Measurements from ENCODE around the gene FXN. TPM values are rescaled to one million over a fixed set of nuclear protein-coding genes. Genes with fewer than 3 reads are reported as not detected.

Gene FXN
- total and polyA plus RNA-seq, 2 experiments from 2014 or later, result 5.6 to 22.0 TPM

DNA sequence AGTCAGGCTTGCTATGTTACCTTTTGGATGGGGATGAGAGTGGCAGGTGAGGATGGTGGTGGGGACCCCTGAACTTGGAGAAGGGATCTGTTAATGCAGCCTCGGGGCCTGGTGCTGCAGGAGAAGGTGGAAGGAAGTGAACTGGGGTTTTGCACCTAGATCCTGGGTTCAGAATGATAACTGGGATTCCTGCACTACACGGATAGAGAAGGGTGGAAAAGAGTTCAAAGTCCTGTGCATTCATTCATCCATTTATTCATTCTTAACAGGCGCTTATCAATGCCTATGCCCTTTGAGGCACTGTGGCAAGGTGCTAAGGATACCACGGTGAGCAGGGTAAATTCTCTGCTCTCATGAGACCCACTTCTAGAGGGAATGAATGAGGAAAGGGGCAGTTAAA, 96.8 kb downstream of the FXN start:
- H3K27ac ChIP-seq, result no peak overlapping the region
- no peaks in the 10 kb centered on the region for H3K79me2 ChIP-seq (ENCODE audit: insufficient read depth)
- peaks cover 17% of the 10 kb centered on the region for H3K4me1 ChIP-seq (ENCODE audit: insufficient read depth)
- TF ChIP-seq EZH2phosphoT487 (IDR thresholded peaks at IDR 0.05; ENCODE audit: insufficient read depth, low read depth) (no peak), EZH2 (IDR thresholded peaks at IDR 0.05; ENCODE audit: insufficient read depth, poor library complexity, severe bottlenecking) (no peak)
- 95 to 96% methylated on average over 4 of the region's 4 CpGs for WGBS, 2 experiments (ENCODE audit: low coverage in 1 of 2, low lambda C conversion rate in 2 of 2, missing lambda C conversion rate in 2 of 2)
- no peaks in the 10 kb centered on the region for H3K9me3 ChIP-seq (ENCODE audit: low read depth)
- peak overlapping the region; percentile 33 for H3K4me2 ChIP-seq (ENCODE audit: unreplicated experiment)
- H3F3A ChIP-seq (ENCODE audit: insufficient read depth), result 0 out of 2 replicates have a peak, but pooled peaks cover 7% of the 10 kb centered on the region
- no peaks in the 10 kb centered on the region for H3K36me3 ChIP-seq (ENCODE audit: low read depth)
- H3K9ac ChIP-seq, result no peak overlapping the region
- H3K4me3 ChIP-seq, result no peak overlapping the region
- in situ Hi-C loops (cut with MboI), result no loop called here
- H2AFZ ChIP-seq, result no peak overlapping the region
- no peaks in the 10 kb centered on the region for H3K27me3 ChIP-seq (replicated peaks; ENCODE audit: insufficient read depth)
- no peaks in the 10 kb centered on the region for H3K9me2 ChIP-seq (ENCODE audit: insufficient read depth)
- H4K20me1 ChIP-seq (ENCODE audit: insufficient read depth), result no peaks in the 10 kb centered on the region
- DNase-seq, result no peak

- no peaks in the 10 kb centered on the region for H4K20me1 ChIP-seq (ENCODE audit: insufficient read depth)
- H3K27me3 ChIP-seq (replicated peaks; ENCODE audit: insufficient read depth), result no peaks in the 10 kb centered on the region
- H3K4me2 ChIP-seq (ENCODE audit: unreplicated experiment), result no peak overlapping the region
- H2AFZ ChIP-seq, result no peak overlapping the region
- no peaks in the 10 kb centered on the region for H3K36me3 ChIP-seq (ENCODE audit: low read depth)
- 0 out of 2 replicates have a peak, but pooled peaks cover 7% of the 10 kb centered on the region for H3F3A ChIP-seq (ENCODE audit: insufficient read depth)
- no peak for DNase-seq
- no peak for TF ChIP-seq EZH2 (IDR thresholded peaks at IDR 0.05; ENCODE audit: insufficient read depth, poor library complexity, severe bottlenecking)
- no peak for TF ChIP-seq EZH2phosphoT487 (IDR thresholded peaks at IDR 0.05; ENCODE audit: insufficient read depth, low read depth)
- no peak overlapping the region for H3K9ac ChIP-seq
- 93 to 94% methylated on average over 6 of the region's 6 CpGs for WGBS, 2 experiments (ENCODE audit: low coverage in 1 of 2, low lambda C conversion rate in 2 of 2, missing lambda C conversion rate in 2 of 2)
- no peaks in the 10 kb centered on the region for H3K9me2 ChIP-seq (ENCODE audit: insufficient read depth)
- no peaks in the 10 kb centered on the region for H3K79me2 ChIP-seq (ENCODE audit: insufficient read depth)
- no peaks in the 10 kb centered on the region for H3K9me3 ChIP-seq (ENCODE audit: low read depth)
- no peak overlapping the region for H3K4me3 ChIP-seq
- H3K4me1 ChIP-seq (ENCODE audit: insufficient read depth), result peaks cover 17% of the 10 kb centered on the region
- in situ Hi-C loops (cut with MboI), result no loop called here
- no peak overlapping the region for H3K27ac ChIP-seq
Observed at GRCh38 chr9:69134412-69134811, 98.9 kb downstream of the FXN start.

DNA sequence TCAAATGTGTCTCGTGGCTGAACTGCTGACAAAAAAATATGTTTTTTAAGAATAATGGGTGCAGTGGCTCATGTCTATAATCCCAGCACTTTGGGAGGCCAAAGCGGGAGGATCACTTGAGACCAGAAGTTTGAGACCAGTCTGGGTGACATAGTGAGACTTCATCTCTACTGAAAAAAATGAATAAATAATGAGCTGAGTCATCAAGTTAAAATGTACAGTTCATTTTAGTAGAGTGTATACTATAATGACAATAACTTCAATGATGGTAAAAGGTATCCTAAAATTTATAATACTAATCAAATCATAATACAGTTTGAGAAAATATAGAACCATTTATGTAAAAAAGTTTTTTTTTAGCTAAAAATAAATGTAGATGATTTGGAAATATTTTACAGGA, 100.6 kb downstream of the FXN start:
- no peak overlapping the region for H3K4me2 ChIP-seq (ENCODE audit: unreplicated experiment)
- 0 out of 2 replicates have a peak, but pooled peaks cover 7% of the 10 kb centered on the region for H3F3A ChIP-seq (ENCODE audit: insufficient read depth)
- TF ChIP-seq EZH2phosphoT487 (IDR thresholded peaks at IDR 0.05; ENCODE audit: insufficient read depth, low read depth), result no peak
- TF ChIP-seq EZH2 (IDR thresholded peaks at IDR 0.05; ENCODE audit: insufficient read depth, poor library complexity, severe bottlenecking), result no peak
- H3K4me1 ChIP-seq (ENCODE audit: insufficient read depth), result peaks cover 11% of the 10 kb centered on the region
- no peaks in the 10 kb centered on the region for H3K36me3 ChIP-seq (ENCODE audit: low read depth)
- H3K9me3 ChIP-seq (ENCODE audit: low read depth), result no peaks in the 10 kb centered on the region
- no peak overlapping the region for H3K4me3 ChIP-seq
- no peaks in the 10 kb centered on the region for H4K20me1 ChIP-seq (ENCODE audit: insufficient read depth)
- H3K79me2 ChIP-seq (ENCODE audit: insufficient read depth), result no peaks in the 10 kb centered on the region
- DNase-seq, result no peak
- WGBS, 2 experiments (ENCODE audit: low coverage in 1 of 2, low lambda C conversion rate in 2 of 2, missing lambda C conversion rate in 2 of 2), result 91 to 97% methylated on average over 2 of the region's 2 CpGs
- H3K9me2 ChIP-seq (ENCODE audit: insufficient read depth), result no peaks in the 10 kb centered on the region
- no peak overlapping the region for H3K27ac ChIP-seq
- in situ Hi-C loops (cut with MboI), result no loop called here
- H2AFZ ChIP-seq, result no peak overlapping the region
- no peaks in the 10 kb centered on the region for H3K27me3 ChIP-seq (replicated peaks; ENCODE audit: insufficient read depth)
- no peak overlapping the region for H3K9ac ChIP-seq

DNA sequence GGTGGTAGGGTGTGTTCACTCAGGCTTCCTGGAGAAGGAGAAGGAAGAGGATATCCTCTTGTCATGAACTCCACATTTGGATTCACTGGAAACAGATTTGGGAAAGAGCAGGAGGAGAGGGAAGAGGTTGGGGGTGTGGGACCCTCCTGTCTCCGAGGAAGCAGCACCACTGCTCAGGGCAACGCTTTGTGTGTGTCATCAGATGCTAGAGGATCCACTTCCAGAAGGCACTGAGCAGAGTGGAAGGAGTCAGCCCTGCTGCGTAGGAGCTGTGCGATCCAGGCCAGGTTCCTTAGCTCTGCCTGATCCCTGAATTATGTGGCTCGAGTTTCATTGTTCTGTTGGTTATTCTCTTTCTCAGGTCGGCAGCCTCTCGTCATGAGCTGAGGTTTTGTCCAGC, 101.2 kb downstream of the FXN start:
- no peak overlapping the region for H3K27ac ChIP-seq
- WGBS, 2 experiments (ENCODE audit: low coverage in 1 of 2, low lambda C conversion rate in 2 of 2, missing lambda C conversion rate in 2 of 2), result 79 to 85% methylated on average over 7 of the region's 7 CpGs
- in situ Hi-C loops (cut with MboI), result no loop called here
- no peak overlapping the region for H3K4me2 ChIP-seq (ENCODE audit: unreplicated experiment)
- no peaks in the 10 kb centered on the region for H3K9me2 ChIP-seq (ENCODE audit: insufficient read depth)
- no peaks in the 10 kb centered on the region for H3K36me3 ChIP-seq (ENCODE audit: low read depth)
- H2AFZ ChIP-seq, result no peak overlapping the region
- H3K79me2 ChIP-seq (ENCODE audit: insufficient read depth), result no peaks in the 10 kb centered on the region
- no peak for DNase-seq
- no peak overlapping the region for H3K9ac ChIP-seq
- H3K27me3 ChIP-seq (replicated peaks; ENCODE audit: insufficient read depth), result no peaks in the 10 kb centered on the region
- TF ChIP-seq EZH2 (IDR thresholded peaks at IDR 0.05; ENCODE audit: insufficient read depth, poor library complexity, severe bottlenecking) (no peak), EZH2phosphoT487 (IDR thresholded peaks at IDR 0.05; ENCODE audit: insufficient read depth, low read depth) (no peak)
- H3F3A ChIP-seq (ENCODE audit: insufficient read depth), result 0 out of 2 replicates have a peak, but pooled peaks cover 5% of the 10 kb centered on the region
- no peaks in the 10 kb centered on the region for H4K20me1 ChIP-seq (ENCODE audit: insufficient read depth)
- H3K4me1 ChIP-seq (ENCODE audit: insufficient read depth), result peaks cover 5% of the 10 kb centered on the region
- H3K9me3 ChIP-seq (ENCODE audit: low read depth), result no peaks in the 10 kb centered on the region
- no peak overlapping the region for H3K4me3 ChIP-seq

- H3K27ac ChIP-seq, result no peak overlapping the region
- H3K79me2 ChIP-seq (ENCODE audit: insufficient read depth), result no peaks in the 10 kb centered on the region
- H3K4me1 ChIP-seq (ENCODE audit: insufficient read depth), result no peaks in the 10 kb centered on the region; the same call in 1 of the 2 replicates
- no peak overlapping the region for H3K4me2 ChIP-seq (ENCODE audit: unreplicated experiment)
- H3F3A ChIP-seq (ENCODE audit: insufficient read depth), result no peaks in the 10 kb centered on the region
- in situ Hi-C loops (cut with MboI), result no loop called here
- TF ChIP-seq EZH2phosphoT487 (IDR thresholded peaks at IDR 0.05; ENCODE audit: insufficient read depth, low read depth) (no peak), EZH2 (IDR thresholded peaks at IDR 0.05; ENCODE audit: insufficient read depth, poor library complexity, severe bottlenecking) (no peak)
- H3K4me3 ChIP-seq, result no peak overlapping the region
- no peaks in the 10 kb centered on the region for H3K9me2 ChIP-seq (ENCODE audit: insufficient read depth)
- H3K27me3 ChIP-seq (replicated peaks; ENCODE audit: insufficient read depth), result no peaks in the 10 kb centered on the region
- no peak overlapping the region for H2AFZ ChIP-seq
- no peak overlapping the region for H3K9ac ChIP-seq
- no peak for DNase-seq
- no peaks in the 10 kb centered on the region for H4K20me1 ChIP-seq (ENCODE audit: insufficient read depth)
- no peaks in the 10 kb centered on the region for H3K9me3 ChIP-seq (ENCODE audit: low read depth)
- 88 to 93% methylated on average over 8 of the region's 8 CpGs for WGBS, 2 experiments (ENCODE audit: low coverage in 1 of 2, low lambda C conversion rate in 2 of 2, missing lambda C conversion rate in 2 of 2)
- no peaks in the 10 kb centered on the region for H3K36me3 ChIP-seq (ENCODE audit: low read depth)
Observed at GRCh38 chr9:69137311-69137710, 101.8 kb downstream of the FXN start.
